DMS114 treated with DMSO at 0.1 percent for 48 hours (cell line): ENCODE results near the gene RAB36.
"Not testable (repeated sequence)": the region's sequence is repeated elsewhere in the genome, so short reads cannot be mapped to it uniquely, and the experiment has no call there.

Experiments used
- DNase-seq: peaks from one replicate; lab custom pipeline; 2025; ENCODE audit not compliant: unreplicated experiment; lab: John Stamatoyannopoulos, UW

The RAB36 gene

DNA sequence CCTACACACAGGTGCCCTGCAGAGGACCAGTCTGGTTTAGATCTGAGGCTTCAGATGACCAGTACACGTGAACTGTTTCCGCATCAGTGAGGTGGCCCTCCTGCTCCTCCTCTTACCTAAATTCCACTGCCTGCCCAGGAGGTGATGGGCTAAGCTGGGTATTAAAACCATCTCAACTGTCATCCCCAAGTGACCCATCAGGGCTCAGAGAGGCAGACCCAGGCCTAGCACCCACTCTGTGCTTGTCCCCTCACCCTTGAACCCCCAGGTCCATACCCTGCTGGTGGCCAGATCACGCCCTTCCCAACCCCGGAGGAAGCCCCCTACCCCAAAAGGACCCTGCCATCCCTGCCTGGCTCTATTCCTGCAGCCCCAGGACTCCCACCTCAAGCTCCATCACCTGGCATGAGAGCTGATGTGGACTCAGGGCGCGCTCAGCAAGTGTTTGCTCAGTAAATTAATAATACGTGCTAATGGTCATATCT is 24.8 kb upstream of the RAB36 start:
- DNase-seq, result no peak

DNA sequence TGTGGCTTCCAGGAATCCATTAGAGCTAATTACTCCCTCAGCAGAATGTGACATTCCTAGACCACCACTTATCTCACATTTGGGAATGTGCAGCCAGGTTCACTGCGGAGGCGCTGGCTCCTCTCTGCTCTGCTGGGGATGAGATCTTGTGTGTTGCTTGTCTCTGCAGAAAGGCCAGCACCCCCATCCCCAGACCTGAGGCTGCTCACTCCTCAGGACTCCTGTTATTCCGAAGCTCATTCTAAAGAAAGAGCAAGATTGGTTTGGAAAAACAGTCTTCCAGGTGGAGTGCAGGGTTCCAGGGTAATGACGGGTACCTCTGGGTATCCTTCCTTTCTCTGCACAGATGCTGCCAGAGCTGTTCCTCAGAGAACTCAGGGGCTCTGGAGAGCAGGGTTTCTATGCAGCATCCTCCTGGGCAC is 24.3 kb upstream of the RAB36 start:
- DNase-seq, result no peak

DNA sequence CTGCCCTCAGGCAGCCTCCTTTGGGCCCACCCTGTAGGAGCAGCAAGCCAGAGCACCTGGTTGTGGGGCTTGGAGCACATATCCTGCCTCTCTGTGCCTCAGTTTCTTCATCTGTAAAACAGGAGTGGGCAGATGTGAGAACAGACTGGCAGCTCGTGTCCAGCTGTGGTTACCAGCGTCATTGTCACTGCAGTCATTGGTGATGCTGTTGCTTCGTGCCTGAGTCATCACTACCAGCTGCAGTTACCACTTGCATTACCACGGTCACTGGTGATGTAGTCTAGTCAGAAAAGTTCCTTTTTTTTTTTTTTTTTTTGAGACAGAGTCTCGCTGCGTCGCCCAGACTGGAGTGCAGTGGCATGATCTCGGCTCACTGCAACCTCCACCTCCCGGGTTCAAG is 23.9 kb upstream of the RAB36 start:
- no peak for DNase-seq

DNA sequence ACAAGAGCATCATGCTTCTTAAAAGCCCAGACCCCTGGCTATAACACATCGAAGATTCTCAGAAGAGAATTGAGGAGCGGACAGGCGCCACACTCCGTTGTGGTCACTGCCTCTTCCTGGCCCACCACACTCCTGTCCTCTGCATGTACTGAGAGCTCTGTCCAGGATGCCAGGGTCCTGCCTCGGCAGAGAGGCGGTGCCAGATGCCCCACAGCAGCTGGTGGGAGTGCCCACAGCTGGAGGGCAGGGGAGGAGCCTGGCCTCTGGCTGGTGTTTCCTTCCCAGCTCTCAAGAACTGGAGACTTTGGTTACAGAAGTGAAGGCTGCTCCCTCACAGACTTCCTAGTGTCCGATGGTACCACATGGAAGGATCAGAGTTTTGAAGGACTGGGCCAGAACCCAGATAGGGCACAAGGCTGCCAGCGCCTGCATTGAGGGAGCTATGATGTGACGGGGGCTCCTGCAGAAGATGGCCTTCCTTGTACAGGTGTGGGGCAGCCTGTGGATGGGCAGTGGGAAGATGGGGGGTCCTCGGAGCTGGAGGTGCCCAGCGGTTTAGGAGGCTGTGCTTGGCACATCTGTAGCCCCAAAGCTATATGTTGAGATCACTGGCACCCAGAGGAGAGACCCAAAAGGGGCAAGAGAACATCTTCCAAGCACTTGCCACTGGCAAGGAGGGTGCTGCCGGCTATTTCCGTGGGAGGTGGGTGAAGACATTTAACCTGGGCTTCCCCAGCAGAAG is 22.9 kb upstream of the RAB36 start:
- no peak for DNase-seq

DNA sequence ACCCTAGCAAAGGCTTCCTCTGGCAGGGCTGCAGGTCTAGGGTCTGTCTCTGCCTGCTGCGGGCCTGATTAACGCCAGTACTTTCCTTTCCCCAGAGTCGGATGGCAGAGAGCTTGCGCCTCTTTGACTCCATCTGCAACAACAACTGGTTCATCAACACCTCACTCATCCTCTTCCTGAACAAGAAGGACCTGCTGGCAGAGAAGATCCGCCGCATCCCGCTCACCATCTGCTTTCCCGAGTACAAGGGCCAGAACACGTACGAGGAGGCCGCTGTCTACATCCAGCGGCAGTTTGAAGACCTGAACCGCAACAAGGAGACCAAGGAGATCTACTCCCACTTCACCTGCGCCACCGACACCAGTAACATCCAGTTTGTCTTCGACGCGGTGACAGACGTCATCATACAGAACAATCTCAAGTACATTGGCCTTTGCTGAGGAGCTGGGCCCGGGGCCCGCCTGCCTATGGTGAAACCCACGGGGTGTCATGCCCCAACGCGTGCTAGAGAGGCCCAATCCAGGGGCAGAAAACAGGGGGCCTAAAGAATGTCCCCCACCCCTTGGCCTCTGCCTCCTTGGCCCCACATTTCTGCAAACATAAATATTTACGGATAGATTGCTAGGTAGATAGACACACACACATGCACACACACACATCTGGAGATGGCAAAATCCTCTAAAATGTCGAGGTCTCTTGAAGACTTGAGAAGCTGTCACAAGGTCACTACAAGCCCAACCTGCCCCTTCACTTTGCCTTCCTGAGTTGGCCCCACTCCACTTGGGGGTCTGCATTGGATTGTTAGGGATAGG is 22.1 kb upstream of the RAB36 start:
- no peak for DNase-seq

DNA sequence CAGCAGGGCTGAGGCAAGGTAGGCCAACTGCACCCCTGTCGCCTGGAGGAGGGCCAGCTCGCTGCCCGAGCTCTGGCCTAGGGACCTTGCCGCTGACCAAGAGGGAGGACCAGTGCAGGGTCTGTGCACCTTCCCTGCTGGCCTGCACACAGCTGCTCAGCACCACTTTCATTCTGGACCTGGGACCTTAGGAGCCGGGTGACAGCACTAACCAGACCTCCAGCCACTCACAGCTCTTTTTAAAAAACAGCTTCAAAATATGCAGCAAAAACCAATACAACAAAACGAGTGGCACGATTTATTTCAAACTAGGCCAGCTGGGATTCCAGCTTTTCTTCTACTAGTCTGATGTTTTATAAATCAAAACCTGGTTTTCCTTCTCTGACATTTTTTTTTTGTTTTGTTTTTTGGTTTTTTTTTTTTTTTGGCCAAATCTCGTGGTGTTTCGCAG is 21.4 kb upstream of the RAB36 start:
- DNase-seq, result no peak

DNA sequence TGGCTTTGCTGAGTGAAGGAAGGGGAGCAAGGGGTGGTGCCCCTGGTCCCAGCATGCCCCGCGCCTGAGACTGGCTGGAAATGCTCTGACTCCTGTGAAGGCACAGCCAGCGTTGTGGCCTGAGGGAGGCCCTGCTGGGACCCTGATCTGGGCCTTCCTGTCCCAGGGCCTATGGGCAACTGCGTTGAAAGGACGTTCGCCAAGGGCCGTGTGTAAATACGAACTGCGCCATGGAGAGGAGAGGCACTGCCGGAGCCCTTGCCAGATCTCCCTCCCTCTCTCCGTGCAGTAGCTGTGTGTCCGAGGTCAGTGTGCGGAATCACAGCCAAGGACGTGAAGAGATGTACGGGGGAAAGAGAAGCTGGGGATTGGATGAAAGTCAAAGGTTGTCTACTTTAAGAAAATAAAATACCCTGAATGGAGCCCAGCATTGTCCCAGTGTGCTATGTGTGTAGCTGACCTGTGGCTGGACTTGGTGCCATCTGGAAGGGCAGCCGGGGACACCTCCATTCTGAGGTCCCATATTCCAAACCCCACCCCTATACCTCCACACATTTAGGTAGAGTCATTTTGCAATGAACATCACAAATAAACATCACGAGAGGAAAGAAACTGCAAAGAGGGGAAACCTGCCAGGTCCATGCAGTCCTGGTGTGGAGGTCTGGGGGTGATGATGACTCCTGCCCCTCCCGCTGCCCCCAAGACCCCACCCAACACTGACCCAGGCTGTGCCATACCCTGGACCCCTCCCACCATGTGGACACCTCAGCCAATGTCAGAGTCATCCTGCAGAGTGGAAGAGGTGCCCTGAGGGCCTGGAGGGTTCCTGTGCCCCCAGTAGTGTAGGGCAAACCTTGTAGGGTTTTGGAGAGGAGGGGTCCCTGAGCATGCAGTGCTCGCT is 20.4 kb upstream of the RAB36 start:
- DNase-seq, result no peak

DNA sequence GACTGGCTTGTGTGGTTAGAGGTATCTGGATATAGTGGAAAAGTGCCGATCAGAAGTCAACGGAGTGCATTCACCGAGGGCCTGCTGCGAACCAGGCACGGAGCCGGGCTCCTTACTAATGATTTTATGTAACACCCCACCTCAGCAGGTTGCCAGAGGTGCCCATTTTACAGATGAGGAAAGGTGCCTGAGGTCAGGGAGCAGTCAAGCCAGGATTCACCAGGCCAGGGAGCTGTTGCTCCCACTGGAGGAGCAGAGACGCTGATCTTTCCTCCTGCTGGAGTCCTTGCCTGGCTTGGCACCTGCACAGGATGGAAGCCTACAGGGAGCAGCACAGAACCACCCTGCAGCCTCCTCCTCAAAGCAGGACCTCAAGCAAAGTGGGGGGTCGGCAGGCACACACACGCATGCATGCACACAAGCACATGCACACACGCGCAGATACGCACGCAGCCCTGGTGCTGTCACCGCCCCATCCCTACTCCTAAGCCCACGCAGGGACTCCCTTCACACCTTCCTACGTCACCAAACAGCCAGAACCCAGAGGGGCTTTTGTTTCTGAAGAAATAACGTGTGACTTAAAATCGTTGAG is 19.7 kb upstream of the RAB36 start:
- no peak for DNase-seq

DNA sequence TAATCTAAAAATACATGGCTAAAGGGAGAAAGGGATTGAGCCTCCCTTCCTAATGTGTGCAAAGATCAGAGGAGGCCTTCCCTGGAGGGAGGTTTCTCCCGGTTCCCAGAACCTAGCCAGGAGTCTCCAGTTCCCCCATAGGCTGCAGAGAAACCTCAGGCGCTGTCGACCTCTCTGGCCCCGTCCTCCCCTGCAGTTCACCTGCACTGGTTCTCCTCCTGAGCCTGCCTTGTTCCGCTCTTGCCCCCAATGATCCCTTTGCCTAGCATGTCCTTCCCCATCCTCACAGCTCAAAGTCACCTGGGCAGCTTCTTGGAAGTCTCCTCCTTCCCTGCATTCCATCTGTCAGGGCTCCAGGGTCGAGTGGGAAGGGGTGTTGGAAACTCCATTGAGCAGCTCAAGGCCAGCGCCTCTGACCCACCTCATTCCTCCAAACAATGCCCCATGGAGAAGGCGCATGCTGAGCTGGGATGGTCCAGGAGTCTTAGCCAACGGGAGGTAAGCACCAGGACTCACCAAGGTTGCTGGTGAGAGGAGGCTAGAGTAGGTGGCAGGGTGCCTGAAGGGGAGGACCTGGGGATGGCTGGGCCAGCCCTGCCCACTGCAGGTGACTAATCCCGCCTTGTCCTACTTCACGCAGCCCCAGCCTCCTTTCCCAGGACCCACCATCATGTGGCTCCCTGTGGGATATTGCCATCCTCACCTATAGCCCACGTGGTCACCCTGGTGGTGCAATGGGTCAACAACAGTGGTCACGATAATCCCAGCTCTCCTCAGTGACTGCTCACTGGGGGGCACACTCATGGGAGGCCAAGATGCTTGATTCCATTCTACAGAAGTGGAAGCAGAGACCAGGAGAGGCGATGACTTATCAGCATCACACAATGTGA is 18.9 kb upstream of the RAB36 start:
- no peak for DNase-seq

DNA sequence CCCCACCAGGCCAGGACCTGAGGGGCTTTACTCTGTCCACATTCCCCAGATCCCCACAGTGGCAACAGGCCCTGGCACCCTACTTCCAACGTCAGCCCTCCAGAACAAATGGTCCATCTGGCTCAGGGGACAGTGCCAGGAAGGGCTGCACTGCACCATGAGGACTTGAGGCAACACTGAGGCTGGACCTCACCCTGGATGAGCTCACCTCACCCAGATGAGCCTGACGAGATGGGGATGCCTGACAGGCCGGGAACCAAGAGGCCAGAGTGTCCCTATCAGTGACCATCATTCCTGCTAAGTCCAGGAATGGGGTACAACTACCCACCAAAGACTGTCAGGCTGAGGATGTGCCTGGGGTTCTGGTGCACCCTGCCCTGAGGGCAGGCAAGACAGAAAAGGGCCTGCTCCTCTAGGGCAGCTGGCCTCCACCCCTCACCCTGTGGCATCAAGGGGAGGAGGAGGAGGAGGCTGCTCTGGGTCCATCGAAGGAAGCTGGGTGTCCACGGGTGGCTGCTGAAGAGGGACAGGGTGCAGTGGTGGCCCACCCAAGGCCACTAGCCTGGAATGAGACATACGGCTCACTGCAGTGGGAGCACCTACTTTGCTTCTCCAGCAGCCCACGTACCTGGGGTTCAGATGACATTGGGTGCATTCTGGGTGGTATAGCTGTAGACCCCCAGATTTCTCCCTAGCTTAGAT is 18.1 kb upstream of the RAB36 start:
- no peak for DNase-seq

DNA sequence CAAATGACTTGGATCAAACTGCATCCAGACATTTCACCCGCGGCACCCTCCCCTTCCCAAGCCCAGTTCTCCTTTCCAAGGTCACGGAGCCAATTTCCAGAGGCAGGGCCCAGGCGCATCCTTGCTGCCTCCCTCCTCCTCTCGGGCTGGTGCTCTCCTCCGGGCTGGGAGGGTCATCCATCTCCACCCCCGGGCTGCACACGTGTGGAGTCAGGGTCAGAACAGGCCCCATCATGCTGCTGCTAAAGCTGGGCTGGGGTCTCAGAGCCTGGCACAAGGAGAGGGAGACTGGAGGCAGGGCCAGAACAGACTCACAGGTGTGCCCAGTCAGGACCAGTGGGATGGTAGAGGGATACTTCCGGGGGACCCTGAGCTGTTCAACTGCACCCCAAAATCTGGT is 17.5 kb upstream of the RAB36 start:
- DNase-seq, result no peak

DNA sequence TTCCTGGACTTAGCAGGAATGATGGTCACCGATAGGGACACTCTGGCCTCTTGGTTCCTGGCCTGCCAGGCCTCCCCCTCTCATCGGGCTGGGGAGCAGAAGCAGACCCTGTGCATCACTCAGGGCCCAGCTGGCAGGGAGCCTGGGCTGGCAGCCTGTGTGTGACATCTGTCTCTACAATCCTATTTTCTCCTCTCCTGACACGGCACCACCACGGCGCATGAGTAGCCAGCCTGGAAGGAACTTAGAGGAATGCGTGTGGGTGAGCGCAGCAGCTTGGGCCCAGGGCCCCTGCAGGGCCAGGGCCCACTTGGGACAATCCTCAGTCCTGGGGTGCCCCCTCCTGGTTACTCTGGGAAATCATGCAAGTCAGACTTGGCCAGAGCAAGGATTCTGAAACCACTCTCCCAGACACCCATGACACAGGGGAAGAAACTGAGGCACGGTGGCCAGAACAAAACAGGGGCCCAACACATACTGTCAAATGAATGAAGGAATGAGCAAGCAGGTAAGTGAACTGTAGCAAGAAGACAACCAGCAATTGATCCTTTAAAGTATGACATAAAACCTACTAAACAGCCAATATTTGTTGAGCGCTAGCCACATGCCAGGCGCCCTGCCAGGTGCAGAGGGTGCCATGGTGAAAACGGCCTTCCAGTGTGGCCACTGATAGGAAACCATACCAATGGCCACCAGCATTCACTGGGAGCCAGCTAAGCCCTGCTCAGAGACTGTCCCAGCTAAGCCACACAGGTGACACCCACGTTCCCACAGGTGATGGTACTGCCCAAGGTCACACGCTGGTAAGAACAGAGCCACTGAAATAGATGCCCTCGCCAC is 16.8 kb upstream of the RAB36 start:
- peak; percentile 47 for DNase-seq

DNA sequence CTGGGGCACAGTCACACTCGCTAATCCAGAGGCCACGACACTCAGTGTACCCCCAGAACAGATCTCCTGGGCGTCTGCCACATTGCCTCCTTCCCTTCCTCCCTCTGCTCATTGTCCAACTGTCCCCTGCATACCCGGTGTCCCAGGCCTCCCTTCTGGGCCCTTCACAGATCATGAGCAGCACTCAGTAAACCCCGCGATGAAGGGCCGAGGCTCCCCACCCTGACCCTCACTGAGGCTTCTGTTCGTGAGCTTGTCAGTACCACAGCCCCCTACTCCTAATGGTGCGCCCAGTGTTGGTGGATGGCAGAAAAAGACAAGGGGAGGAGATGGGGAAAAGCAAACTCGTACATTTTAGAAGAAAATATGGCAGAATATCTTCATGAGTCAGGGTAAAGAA is 16.1 kb upstream of the RAB36 start:
- no peak for DNase-seq

DNA sequence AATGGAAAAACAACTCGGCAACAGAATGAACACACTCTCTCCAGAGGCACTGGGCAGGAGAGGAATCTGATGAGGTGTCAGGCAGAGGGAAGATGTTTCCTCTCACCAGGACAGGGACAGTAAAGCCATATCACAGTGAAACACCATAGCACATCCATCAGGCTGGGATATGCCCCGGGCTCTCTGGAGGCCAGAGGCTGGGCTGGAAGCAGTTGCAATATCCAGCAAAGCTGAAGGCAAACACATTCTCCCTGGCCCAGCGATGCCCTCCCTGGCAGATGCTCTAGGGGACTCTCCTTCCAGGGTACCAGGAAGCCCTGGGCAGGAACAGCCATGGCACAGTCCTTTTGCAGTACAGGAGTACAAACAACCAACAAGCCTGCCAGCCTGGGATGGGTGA is 14.6 kb upstream of the RAB36 start:
- no peak for DNase-seq

DNA sequence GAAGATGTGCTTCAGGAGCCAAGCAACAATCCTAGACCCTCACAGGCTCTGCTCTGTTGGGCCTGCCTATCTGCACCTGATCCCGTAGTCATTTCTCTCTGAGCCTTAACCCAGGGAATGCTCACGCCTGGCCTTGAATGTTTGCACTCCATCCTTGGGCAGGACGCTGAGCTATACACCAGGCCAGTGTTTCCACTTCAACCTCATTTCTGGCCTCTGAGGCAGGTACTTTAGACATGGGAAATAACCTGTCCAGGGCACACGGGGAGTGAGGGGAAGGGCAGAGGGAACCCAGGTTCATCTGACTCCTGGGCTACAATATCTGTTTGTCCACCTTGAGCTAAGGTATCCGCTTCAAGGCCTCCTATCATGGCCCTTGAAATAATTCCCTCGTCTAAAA is 13.3 kb upstream of the RAB36 start:
- DNase-seq, result no peak

DNA sequence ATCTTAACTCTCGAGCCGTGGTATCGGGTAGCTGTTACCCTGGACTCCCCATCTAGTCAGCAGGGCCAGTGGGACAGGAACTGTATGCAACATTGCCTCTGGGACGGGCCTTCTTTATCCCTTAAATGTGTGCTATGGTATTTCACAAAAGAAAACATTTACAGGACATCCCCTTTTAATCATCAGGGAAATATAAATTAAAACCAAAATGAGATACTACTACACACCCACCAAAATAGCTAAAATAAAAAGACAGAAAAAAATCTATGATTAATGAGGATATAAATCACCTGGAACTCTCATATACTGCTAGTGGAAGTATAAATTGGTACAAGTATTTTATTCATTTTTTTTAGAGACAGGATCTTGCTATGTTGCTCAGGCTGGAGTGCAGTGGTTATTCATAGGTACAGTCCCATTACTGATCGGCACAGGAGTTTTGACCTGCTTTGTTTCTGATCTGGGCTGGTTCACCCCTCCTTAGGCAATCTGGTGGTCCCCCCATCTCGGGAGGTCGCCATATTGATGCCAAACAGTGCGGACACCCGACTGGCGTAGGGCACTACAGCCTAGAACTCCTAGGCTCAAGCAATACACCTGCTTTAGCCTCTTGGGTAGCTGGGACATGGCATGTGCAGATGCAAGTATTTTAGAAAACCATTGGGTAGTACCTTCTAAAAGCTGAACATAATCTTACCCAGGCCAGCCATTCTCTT is 12.7 kb upstream of the RAB36 start:
- DNase-seq, result no peak

DNA sequence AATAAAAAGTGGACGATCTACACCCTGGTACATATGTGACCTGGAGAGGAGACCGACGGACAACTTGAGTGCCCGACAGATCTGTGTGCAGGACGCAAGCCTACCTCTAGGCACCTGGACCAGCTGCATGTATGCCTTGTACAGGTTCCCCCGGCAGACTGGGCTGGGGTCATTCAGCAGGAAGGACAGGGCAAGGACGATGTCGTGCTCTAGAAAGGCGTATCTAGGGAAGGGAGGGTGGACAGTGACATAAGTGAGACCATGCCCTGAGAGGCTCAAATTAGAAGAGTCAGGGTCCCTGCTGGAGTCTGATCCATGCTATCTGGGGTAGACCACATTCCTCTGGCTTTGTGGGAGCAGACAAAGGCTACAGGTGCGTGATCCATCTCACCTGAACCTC is 11.4 kb upstream of the RAB36 start:
- no peak for DNase-seq

DNA sequence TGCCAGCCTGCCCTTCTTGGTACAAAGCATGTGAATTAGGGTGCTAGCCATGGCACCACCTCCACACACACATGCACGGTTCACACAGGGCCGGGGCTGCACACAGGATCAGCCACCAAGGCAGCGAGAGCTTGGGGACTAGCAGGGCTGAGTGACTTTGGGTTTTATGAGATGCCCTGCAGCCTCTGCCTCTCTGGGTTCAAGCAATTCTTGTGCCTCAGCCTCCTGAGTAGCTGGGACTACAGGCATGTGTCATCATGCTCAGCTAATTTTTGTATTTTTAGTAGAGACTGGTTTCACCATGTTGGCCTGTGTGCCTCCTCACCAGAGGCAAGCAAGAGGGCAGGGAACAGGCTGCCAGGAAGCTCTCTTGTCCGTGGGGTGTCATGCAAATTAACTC is 8.3 kb upstream of the RAB36 start:
- DNase-seq, result not testable (repeated sequence)
